ENCODE results near the gene PPP3R1. TPM values are rescaled to one million over a fixed set of nuclear protein-coding genes. Genes with fewer than 3 reads are reported as not detected.

The PPP3R1 gene
- polyA plus RNA-seq, 1 donor (not counting 4 experiments of a cell fraction or from before 2014, with no cell fraction given) = 21.6 TPM

GRCh38 chr2:68169308-68169707, 83.0 kb downstream of the PPP3R1 start:
- DNase-seq (ENCODE audit: low read depth, low spot score) (no peak), FAIRE-seq (no peak)
- Histone ChIP-seq H2AFZ (ENCODE audit: control insufficient read depth, low read length) (no peak overlapping the region), H3K9ac (ENCODE audit: control insufficient read depth, extremely low read depth, insufficient read depth, low read length) (no peak overlapping the region), H3K4me2 (ENCODE audit: control insufficient read depth, extremely low read depth, insufficient read depth, low read depth, low read length) (no peak overlapping the region), H3K36me3 (ENCODE audit: control insufficient read depth in 2 of 2, extremely low read depth in 1 of 2, insufficient read depth in 2 of 2, low read length in 2 of 2) (peaks cover 4 to 20% of the 10 kb centered on the region in 2 experiments), H3K9me1 (ENCODE audit: control insufficient read depth, extremely low read depth, insufficient read depth, low read length) (no peaks in the 10 kb centered on the region), H3K27me3 (ENCODE audit: control insufficient read depth, extremely low read depth, insufficient read depth, low read length) (no peaks in the 10 kb centered on the region), H3K79me2 (ENCODE audit: control insufficient read depth, insufficient read depth, low read length) (peaks cover 9% of the 10 kb centered on the region), H3K9me3 (ENCODE audit: control insufficient read depth, low read depth, low read length) (no peaks in the 10 kb centered on the region), H4K20me1 (ENCODE audit: control insufficient read depth, extremely low read depth, insufficient read depth, low read length) (no peaks in the 10 kb centered on the region), H3K4me1 (ENCODE audit: control insufficient read depth, extremely low read depth, insufficient read depth, low read length) (peaks cover 13% of the 10 kb centered on the region), H3K27ac (ENCODE audit: control insufficient read depth, insufficient read depth, low read length) (no peak overlapping the region), H3K4me3 (ENCODE audit: control insufficient read depth in 2 of 3, extremely low read depth in 1 of 3, insufficient read depth in 2 of 3, low read depth in 1 of 3, low read length in 3 of 3) (no peak overlapping the region)
- dilution Hi-C loops (cut with MboI; ENCODE audit: extremely low pct_ligation_motif_present, low sequenced_read_pairs) = no loop called here
- TF ChIP-seq CTCF (optimal IDR thresholded peaks at IDR 0.05 in 1 of 3, IDR thresholded peaks at IDR 0.05 in 1 of 3, conservative IDR thresholded peaks at IDR 0.05 in 1 of 3; ENCODE audit: extremely low read depth in 1 of 3, insufficient read depth in 2 of 3, low read length in 3 of 3) = peak in 1 of 3 experiments; percentile 34
- no peak for TF ChIP-seq EZH2 (IDR thresholded peaks at IDR 0.05; ENCODE audit: low read length)

GRCh38 chr2:68167186-68167585, 85.1 kb downstream of the PPP3R1 start:
- dilution Hi-C loops (cut with MboI; ENCODE audit: extremely low pct_ligation_motif_present, low sequenced_read_pairs) = no loop called here
- Histone ChIP-seq H3K27ac (ENCODE audit: control insufficient read depth, insufficient read depth, low read length) (no peak overlapping the region), H3K4me1 (ENCODE audit: control insufficient read depth, extremely low read depth, insufficient read depth, low read length) (peaks cover under 1% of the 10 kb centered on the region), H3K27me3 (ENCODE audit: control insufficient read depth, extremely low read depth, insufficient read depth, low read length) (no peaks in the 10 kb centered on the region), H3K9me3 (ENCODE audit: control insufficient read depth, low read depth, low read length) (no peaks in the 10 kb centered on the region), H3K79me2 (ENCODE audit: control insufficient read depth, insufficient read depth, low read length) (peaks cover 9% of the 10 kb centered on the region), H3K4me3 (ENCODE audit: control insufficient read depth in 2 of 3, extremely low read depth in 1 of 3, insufficient read depth in 2 of 3, low read depth in 1 of 3, low read length in 3 of 3) (no peak overlapping the region), H3K9ac (ENCODE audit: control insufficient read depth, extremely low read depth, insufficient read depth, low read length) (no peak overlapping the region), H2AFZ (ENCODE audit: control insufficient read depth, low read length) (no peak overlapping the region), H4K20me1 (ENCODE audit: control insufficient read depth, extremely low read depth, insufficient read depth, low read length) (no peaks in the 10 kb centered on the region), H3K36me3 (ENCODE audit: control insufficient read depth in 2 of 2, extremely low read depth in 1 of 2, insufficient read depth in 2 of 2, low read length in 2 of 2) (peaks cover 7 to 20% of the 10 kb centered on the region in 2 experiments), H3K9me1 (ENCODE audit: control insufficient read depth, extremely low read depth, insufficient read depth, low read length) (no peaks in the 10 kb centered on the region), H3K4me2 (ENCODE audit: control insufficient read depth, extremely low read depth, insufficient read depth, low read depth, low read length) (no peak overlapping the region)
- TF ChIP-seq EZH2 (IDR thresholded peaks at IDR 0.05; ENCODE audit: low read length) (no peak), CTCF (optimal IDR thresholded peaks at IDR 0.05 in 1 of 3, IDR thresholded peaks at IDR 0.05 in 1 of 3, conservative IDR thresholded peaks at IDR 0.05 in 1 of 3; ENCODE audit: extremely low read depth in 1 of 3, insufficient read depth in 2 of 3, low read length in 3 of 3) (no peak)
- FAIRE-seq (no peak), DNase-seq (ENCODE audit: low read depth, low spot score) (no peak)

Data from keratinocyte (primary cell).